SK-N-SH treated with all-trans-retinoic acid at 6 μM for 48 hours (cell line): ENCODE data around the gene RAMACL.

ENCODE experiments used
- ATAC-seq: fragments of 200-7000 bp; cut with Tn5 transposase; 3 replicates; pipeline ENCODE4 v1.9.1; 2020; ENCODE audit warnings: mild to moderate bottlenecking, moderate library complexity
- ARNTL ChIP-seq: fragments of 450-650 bp; formaldehyde crosslinking; IDR thresholded peaks from 2 replicates; pipeline ENCODE4 v1.5.0; 2020; ENCODE audit warnings: low read depth, mild to moderate bottlenecking, moderate library complexity, borderline replicate concordance
- BACH2 ChIP-seq: fragments of 250-450 bp; sonication (Bioruptor Pico); IDR thresholded peaks from 2 replicates; pipeline ENCODE4 v1.9.0; 2021; ENCODE audit warnings: mild to moderate bottlenecking, borderline replicate concordance
- CSDC2 ChIP-seq: fragments of 250-450 bp; sonication (Bioruptor Pico); IDR thresholded peaks from 2 replicates; pipeline ENCODE4 v1.5.0; 2020; ENCODE audit warnings: mild to moderate bottlenecking, moderate library complexity
- ESRRG ChIP-seq: fragments of 250-450 bp; sonication (Bioruptor Pico); IDR thresholded peaks from 2 replicates; pipeline ENCODE4 v1.6.1; 2021; ENCODE audit warnings: mild to moderate bottlenecking
- GLIS3 ChIP-seq: fragments of 250-450 bp; sonication (Bioruptor Pico); IDR thresholded peaks from 2 replicates; pipeline ENCODE4 v1.5.0; 2020; ENCODE audit warnings: mild to moderate bottlenecking, moderate library complexity
- ISL1 ChIP-seq: fragments of 250-450 bp; sonication (Bioruptor Pico); IDR thresholded peaks from 2 replicates; pipeline ENCODE4 v2.1.2; 2022; ENCODE audit warnings: mild to moderate bottlenecking, moderate library complexity
- OSR1 ChIP-seq: fragments of 250-450 bp; sonication (Bioruptor Pico); IDR thresholded peaks from 2 replicates; pipeline ENCODE4 v1.8.0; 2022; ENCODE audit warnings: moderate library complexity, mild to moderate bottlenecking, inconsistent platforms
- PPARA ChIP-seq: fragments of 250-450 bp; sonication (Bioruptor Pico); IDR thresholded peaks from 2 replicates; pipeline ENCODE4 v1.5.0; 2020; ENCODE audit warnings: mild to moderate bottlenecking, borderline replicate concordance
- RARB ChIP-seq: fragments of 250-450 bp; sonication (Bioruptor Pico); IDR thresholded peaks from 2 replicates; pipeline ENCODE4 v1.8.0; 2021; ENCODE audit warnings: mild to moderate bottlenecking, moderate library complexity
- SNAI2 ChIP-seq: fragments of 250-450 bp; sonication (Bioruptor Pico); IDR thresholded peaks from 2 replicates; pipeline ENCODE4 v1.5.0; 2020; ENCODE audit warnings: mild to moderate bottlenecking, moderate library complexity
- TCF4 ChIP-seq: fragments of 250-450 bp; sonication (Bioruptor Pico); IDR thresholded peaks from 2 replicates; pipeline ENCODE4 v1.8.0; 2021; ENCODE audit warnings: mild to moderate bottlenecking, moderate library complexity, borderline replicate concordance
- TOX ChIP-seq: fragments of 250-450 bp; sonication (Bioruptor Pico); IDR thresholded peaks from 2 replicates; pipeline ENCODE4 v1.8.0; 2021; ENCODE audit warnings: mild to moderate bottlenecking, moderate library complexity, borderline replicate concordance
- ZC3H10 ChIP-seq: fragments of 250-450 bp; sonication (Bioruptor Pico); IDR thresholded peaks from 2 replicates; pipeline ENCODE4 v1.5.1; 2021; ENCODE audit warnings: mild to moderate bottlenecking, moderate library complexity
- ZFP3 ChIP-seq: fragments of 250-450 bp; sonication (Bioruptor Pico); IDR thresholded peaks from 2 replicates; pipeline ENCODE4 v1.5.0; 2020; ENCODE audit warnings: mild to moderate bottlenecking, moderate library complexity
- ZFP30 ChIP-seq: fragments of 450-650 bp; formaldehyde crosslinking; IDR thresholded peaks from 2 replicates; pipeline ENCODE4 v1.5.0; 2022; ENCODE audit warnings: mild to moderate bottlenecking, moderate library complexity
- ZNF565 ChIP-seq: fragments of 450-650 bp; formaldehyde crosslinking; conservative IDR thresholded peaks from 2 replicates; pipeline ENCODE4 v1.5.0; 2020; ENCODE audit warnings: low read depth, mild to moderate bottlenecking, moderate library complexity
- ZNF70 ChIP-seq: fragments of 450-650 bp; formaldehyde crosslinking; IDR thresholded peaks from 2 replicates; pipeline ENCODE4 v1.5.0; 2020; ENCODE audit warnings: mild to moderate bottlenecking, moderate library complexity
- ZNF8 ChIP-seq: fragments of 450-650 bp; formaldehyde crosslinking; IDR thresholded peaks from 2 replicates; pipeline ENCODE4 v1.5.0; 2020; ENCODE audit warnings: mild to moderate bottlenecking, moderate library complexity
- TF ChIP-seq, protein P1 (sequence below): fragments of 250-450 bp; sonication (Bioruptor Pico); IDR thresholded peaks from 2 replicates; pipeline ENCODE4 v1.5.0; 2020; ENCODE audit warnings: mild to moderate bottlenecking, moderate library complexity
- TF ChIP-seq, protein P2 (sequence below): fragments of 250-450 bp; sonication (Bioruptor Pico); IDR thresholded peaks from 2 replicates; pipeline ENCODE4 v1.5.1; 2021; ENCODE audit warnings: mild to moderate bottlenecking, moderate library complexity
- TF ChIP-seq, protein P3 (sequence below): fragments of 250-450 bp; sonication (Bioruptor Pico); IDR thresholded peaks from 2 replicates; pipeline ENCODE4 v1.5.1; 2020; ENCODE audit warnings: low read depth, mild to moderate bottlenecking, moderate library complexity
- TF ChIP-seq, protein P4 (sequence below): fragments of 250-450 bp; sonication (Bioruptor Pico); IDR thresholded peaks from 2 replicates; pipeline ENCODE4 v1.8.0; 2020; ENCODE audit warnings: mild to moderate bottlenecking, moderate library complexity, borderline replicate concordance

The RAMACL gene

DNA sequence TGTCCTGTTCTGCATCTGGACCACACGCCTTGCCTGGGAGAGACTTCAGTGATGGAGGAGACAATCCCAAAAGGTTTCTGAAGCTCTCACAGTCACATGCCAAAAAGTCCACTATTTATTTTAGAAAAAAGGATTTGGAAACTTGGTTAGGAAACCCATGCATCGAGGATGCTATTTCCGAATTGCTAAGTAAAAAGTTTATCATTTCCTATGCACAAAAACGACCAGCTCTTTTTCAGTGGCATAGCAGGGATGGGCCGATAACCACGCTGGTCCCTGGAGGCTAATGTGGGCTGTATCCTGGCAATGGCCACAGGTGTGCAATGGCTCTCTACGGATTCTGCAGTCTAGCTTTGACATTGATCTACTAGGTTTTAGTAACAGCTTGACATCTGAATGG is 33.9 kb downstream of the RAMACL start:
- no peak for TF ChIP-seq TOX (CRISPR knock-in tag)
- TF ChIP-seq ZNF70 (CRISPR knock-in tag) = no peak
- no peak for TF ChIP-seq TCF4 (CRISPR knock-in tag)
- no peak for TF ChIP-seq RARB (CRISPR knock-in tag)
- TF ChIP-seq, protein P1, sequence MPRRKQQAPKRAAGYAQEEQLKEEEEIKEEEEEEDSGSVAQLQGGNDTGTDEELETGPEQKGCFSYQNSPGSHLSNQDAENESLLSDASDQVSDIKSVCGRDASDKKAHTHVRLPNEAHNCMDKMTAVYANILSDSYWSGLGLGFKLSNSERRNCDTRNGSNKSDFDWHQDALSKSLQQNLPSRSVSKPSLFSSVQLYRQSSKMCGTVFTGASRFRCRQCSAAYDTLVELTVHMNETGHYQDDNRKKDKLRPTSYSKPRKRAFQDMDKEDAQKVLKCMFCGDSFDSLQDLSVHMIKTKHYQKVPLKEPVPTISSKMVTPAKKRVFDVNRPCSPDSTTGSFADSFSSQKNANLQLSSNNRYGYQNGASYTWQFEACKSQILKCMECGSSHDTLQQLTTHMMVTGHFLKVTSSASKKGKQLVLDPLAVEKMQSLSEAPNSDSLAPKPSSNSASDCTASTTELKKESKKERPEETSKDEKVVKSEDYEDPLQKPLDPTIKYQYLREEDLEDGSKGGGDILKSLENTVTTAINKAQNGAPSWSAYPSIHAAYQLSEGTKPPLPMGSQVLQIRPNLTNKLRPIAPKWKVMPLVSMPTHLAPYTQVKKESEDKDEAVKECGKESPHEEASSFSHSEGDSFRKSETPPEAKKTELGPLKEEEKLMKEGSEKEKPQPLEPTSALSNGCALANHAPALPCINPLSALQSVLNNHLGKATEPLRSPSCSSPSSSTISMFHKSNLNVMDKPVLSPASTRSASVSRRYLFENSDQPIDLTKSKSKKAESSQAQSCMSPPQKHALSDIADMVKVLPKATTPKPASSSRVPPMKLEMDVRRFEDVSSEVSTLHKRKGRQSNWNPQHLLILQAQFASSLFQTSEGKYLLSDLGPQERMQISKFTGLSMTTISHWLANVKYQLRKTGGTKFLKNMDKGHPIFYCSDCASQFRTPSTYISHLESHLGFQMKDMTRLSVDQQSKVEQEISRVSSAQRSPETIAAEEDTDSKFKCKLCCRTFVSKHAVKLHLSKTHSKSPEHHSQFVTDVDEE (CRISPR knock-in tag) = no peak
- TF ChIP-seq ZNF8 = no peak
- TF ChIP-seq ARNTL (CRISPR knock-in tag) = no peak
- TF ChIP-seq ZC3H10 (CRISPR knock-in tag) = no peak
- TF ChIP-seq, protein P2, sequence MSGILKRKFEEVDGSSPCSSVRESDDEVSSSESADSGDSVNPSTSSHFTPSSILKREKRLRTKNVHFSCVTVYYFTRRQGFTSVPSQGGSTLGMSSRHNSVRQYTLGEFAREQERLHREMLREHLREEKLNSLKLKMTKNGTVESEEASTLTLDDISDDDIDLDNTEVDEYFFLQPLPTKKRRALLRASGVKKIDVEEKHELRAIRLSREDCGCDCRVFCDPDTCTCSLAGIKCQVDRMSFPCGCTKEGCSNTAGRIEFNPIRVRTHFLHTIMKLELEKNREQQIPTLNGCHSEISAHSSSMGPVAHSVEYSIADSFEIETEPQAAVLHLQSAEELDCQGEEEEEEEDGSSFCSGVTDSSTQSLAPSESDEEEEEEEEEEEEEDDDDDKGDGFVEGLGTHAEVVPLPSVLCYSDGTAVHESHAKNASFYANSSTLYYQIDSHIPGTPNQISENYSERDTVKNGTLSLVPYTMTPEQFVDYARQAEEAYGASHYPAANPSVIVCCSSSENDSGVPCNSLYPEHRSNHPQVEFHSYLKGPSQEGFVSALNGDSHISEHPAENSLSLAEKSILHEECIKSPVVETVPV (CRISPR knock-in tag) = no peak
- no peak for TF ChIP-seq ZNF565
- no peak for TF ChIP-seq SNAI2
- no peak for TF ChIP-seq OSR1
- no peak for TF ChIP-seq ESRRG
- no peak for TF ChIP-seq CSDC2 (CRISPR knock-in tag)
- TF ChIP-seq ZFP3 (CRISPR knock-in tag) = no peak
- no peak for TF ChIP-seq GLIS3 (CRISPR knock-in tag)
- TF ChIP-seq, protein P3, sequence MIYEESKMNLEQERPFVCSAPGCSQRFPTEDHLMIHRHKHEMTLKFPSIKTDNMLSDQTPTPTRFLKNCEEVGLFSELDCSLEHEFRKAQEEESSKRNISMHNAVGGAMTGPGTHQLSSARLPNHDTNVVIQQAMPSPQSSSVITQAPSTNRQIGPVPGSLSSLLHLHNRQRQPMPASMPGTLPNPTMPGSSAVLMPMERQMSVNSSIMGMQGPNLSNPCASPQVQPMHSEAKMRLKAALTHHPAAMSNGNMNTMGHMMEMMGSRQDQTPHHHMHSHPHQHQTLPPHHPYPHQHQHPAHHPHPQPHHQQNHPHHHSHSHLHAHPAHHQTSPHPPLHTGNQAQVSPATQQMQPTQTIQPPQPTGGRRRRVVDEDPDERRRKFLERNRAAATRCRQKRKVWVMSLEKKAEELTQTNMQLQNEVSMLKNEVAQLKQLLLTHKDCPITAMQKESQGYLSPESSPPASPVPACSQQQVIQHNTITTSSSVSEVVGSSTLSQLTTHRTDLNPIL (CRISPR knock-in tag) = no peak
- TF ChIP-seq BACH2 (CRISPR knock-in tag) = no peak
- TF ChIP-seq, all 23 proteins: peak for 0
- ATAC-seq = no peak

DNA sequence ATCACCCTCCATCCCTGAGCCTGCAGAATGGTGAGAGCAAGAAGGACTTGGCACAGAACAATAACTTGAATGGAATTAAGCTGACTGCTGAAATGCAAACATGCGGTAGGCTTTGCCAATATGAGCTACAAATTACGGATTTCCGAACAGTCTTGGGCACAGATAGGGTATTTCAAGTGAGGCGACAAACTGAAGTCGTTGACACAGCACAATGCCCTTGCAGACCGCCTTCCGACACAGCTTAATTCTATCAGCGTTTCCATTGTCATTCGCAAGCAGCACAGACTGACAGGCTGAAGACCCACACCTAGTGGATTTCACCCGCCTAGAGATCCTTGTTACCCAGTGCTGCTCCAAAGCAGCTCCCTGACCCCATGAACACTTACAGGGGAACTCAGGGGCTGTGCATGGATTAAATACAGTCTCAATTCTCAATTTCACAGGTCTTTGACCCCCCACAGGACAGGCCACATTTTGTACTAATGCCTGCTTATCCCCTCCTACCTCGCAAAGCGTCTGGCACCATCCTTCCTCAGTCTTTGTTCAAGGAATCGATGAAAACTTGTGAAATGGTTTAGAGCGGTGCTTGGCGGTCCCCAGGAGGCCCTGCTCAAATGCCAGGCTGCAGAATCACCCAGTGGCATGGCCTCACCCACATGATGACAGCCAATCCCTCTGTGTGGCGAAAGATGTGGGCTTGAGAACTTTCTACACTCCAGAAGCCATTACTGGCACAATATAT is 34.6 kb downstream of the RAMACL start:
- no peak for TF ChIP-seq TCF4 (CRISPR knock-in tag)
- no peak for TF ChIP-seq ZFP30 (CRISPR knock-in tag)
- TF ChIP-seq ZNF70 (CRISPR knock-in tag) = no peak
- TF ChIP-seq, protein P3 (CRISPR knock-in tag) = no peak
- TF ChIP-seq ISL1 = no peak
- TF ChIP-seq OSR1 = no peak
- no peak for TF ChIP-seq ARNTL (CRISPR knock-in tag)
- no peak for TF ChIP-seq ZC3H10 (CRISPR knock-in tag)
- no peak for TF ChIP-seq RARB (CRISPR knock-in tag)
- no peak for TF ChIP-seq ESRRG
- TF ChIP-seq ZNF565 = no peak
- TF ChIP-seq GLIS3 (CRISPR knock-in tag) = no peak
- TF ChIP-seq, protein P4, sequence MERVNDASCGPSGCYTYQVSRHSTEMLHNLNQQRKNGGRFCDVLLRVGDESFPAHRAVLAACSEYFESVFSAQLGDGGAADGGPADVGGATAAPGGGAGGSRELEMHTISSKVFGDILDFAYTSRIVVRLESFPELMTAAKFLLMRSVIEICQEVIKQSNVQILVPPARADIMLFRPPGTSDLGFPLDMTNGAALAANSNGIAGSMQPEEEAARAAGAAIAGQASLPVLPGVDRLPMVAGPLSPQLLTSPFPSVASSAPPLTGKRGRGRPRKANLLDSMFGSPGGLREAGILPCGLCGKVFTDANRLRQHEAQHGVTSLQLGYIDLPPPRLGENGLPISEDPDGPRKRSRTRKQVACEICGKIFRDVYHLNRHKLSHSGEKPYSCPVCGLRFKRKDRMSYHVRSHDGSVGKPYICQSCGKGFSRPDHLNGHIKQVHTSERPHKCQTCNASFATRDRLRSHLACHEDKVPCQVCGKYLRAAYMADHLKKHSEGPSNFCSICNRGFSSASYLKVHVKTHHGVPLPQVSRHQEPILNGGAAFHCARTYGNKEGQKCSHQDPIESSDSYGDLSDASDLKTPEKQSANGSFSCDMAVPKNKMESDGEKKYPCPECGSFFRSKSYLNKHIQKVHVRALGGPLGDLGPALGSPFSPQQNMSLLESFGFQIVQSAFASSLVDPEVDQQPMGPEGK (CRISPR knock-in tag) = no peak
- no peak for ATAC-seq

DNA sequence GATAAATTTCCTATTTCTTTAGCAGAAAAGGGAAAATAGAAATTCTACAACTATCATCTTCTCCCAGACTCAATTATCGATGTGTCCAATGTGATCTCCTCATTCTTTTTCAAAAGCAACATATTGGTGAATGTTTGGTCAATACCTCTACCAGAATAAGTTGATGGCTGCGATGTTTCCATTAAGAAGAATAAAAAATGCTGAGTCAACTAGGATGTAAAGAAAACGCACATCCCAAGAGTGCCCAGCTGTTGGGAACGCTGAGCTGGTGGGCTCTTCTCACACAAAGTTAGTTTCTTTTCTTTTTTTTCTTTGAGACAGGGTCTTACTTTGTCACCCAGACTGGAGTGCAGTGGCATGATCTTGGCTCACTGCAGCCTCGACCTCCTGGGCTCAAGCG is 39.8 kb downstream of the RAMACL start:
- ATAC-seq = no peak
- TF ChIP-seq, protein P1 (CRISPR knock-in tag) = no peak
- no peak for TF ChIP-seq PPARA (CRISPR knock-in tag)
- no peak for TF ChIP-seq RARB (CRISPR knock-in tag)
- TF ChIP-seq TCF4 (CRISPR knock-in tag) = no peak
- TF ChIP-seq TOX (CRISPR knock-in tag) = no peak
- TF ChIP-seq ZC3H10 (CRISPR knock-in tag) = no peak
- TF ChIP-seq, protein P3 (CRISPR knock-in tag) = no peak
- no peak for TF ChIP-seq SNAI2
- no peak for TF ChIP-seq ZNF565
- TF ChIP-seq ZFP30 (CRISPR knock-in tag) = no peak
- TF ChIP-seq ARNTL (CRISPR knock-in tag) = no peak
- no peak for TF ChIP-seq ISL1
